RWPE1 (cell line): Measurements from ENCODE around the gene CAPN13.

ENCODE experiments used
- CTCF ChIA-PET: fragments of 350-600 bp; sonication (Branson Sonifier 250); formaldehyde crosslinking; extraction: SDS; loops from one replicate; lab custom pipeline; 2021; lab: Yijun Ruan, JAX
- POLR2A ChIA-PET: fragments of 400-600 bp; formaldehyde crosslinking; extraction: SDS; loops from one replicate; lab custom pipeline; 2020; ENCODE audit warnings: antibody characterized with exemption; ENCODE audit not compliant: low non-redundant PET; lab: Yijun Ruan, JAX
- DNase-seq: peaks from one replicate; pipeline ENCODE4 v3.0.0; 2012; ENCODE audit warnings: low spot score
- H3K27ac ChIP-seq: fragments of 450-650 bp; 2 replicates; pipeline ENCODE4 v1.5.1; 2017
- TF ChIP-seq, protein P1 (sequence below): fragments of 450-650 bp; conservative IDR thresholded peaks from 2 replicates; pipeline ENCODE4 v1.5.1; 2017; ENCODE audit warnings: low read depth, mild to moderate bottlenecking

CAPN13 gene

DNA sequence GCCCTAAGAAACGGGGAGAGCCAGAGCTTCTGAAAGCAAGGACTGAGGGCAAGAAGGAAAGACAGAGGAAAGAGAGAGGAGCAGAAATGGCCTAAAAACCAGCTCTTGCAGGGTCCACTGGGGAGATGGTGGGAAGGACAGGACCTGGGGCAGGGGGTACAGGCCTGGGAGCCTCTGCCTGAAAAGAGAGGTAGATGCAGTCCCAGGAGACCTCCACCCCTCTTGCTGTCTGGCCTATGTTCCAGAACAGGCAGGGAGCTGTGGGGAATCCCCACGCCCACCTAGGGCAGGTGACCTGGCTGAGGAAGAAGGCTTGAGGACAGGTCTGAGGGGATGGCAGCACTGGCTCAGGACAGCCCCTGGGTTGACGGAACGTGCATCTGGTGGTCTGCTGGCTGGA is 4.6 kb downstream of the CAPN13 start:
- no peak for DNase-seq
- H3K27ac ChIP-seq = no peak overlapping the region
- TF ChIP-seq, protein P1, sequence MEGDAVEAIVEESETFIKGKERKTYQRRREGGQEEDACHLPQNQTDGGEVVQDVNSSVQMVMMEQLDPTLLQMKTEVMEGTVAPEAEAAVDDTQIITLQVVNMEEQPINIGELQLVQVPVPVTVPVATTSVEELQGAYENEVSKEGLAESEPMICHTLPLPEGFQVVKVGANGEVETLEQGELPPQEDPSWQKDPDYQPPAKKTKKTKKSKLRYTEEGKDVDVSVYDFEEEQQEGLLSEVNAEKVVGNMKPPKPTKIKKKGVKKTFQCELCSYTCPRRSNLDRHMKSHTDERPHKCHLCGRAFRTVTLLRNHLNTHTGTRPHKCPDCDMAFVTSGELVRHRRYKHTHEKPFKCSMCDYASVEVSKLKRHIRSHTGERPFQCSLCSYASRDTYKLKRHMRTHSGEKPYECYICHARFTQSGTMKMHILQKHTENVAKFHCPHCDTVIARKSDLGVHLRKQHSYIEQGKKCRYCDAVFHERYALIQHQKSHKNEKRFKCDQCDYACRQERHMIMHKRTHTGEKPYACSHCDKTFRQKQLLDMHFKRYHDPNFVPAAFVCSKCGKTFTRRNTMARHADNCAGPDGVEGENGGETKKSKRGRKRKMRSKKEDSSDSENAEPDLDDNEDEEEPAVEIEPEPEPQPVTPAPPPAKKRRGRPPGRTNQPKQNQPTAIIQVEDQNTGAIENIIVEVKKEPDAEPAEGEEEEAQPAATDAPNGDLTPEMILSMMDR = no peak
- CTCF ChIA-PET = no interaction called here
- POLR2A ChIA-PET = no interaction called here

GRCh38 chr2:30801821-30802455 is 5.3 kb downstream of the CAPN13 start:
- H3K27ac ChIP-seq = no peak overlapping the region
- ChIA-PET CTCF (no interaction called here), POLR2A (no interaction called here)
- TF ChIP-seq, protein P1 = no peak
- no peak for DNase-seq

DNA sequence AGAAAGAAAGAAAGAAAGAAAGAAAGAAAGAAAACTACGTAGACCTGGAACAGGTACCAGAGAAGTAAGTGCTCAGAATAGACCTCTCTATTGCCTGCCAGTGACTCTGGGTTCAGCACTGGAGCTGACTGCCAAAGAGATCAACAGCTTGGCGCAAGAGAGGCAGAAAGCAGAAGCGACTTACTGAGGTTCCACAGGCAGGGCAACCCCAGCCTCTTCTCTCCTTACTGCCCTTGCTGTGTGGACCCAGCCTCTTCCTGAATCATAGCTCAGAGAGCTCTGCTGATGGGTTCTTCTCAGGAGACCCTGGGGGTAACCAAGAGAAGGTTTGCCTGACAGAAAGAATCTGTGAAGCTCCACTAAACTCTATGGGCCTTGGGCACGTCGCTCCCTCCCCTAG is 7.1 kb downstream of the CAPN13 start:
- no peak for DNase-seq
- ChIA-PET POLR2A (no interaction called here), CTCF (no interaction called here)
- TF ChIP-seq, protein P1 = no peak
- H3K27ac ChIP-seq = no peak overlapping the region

DNA sequence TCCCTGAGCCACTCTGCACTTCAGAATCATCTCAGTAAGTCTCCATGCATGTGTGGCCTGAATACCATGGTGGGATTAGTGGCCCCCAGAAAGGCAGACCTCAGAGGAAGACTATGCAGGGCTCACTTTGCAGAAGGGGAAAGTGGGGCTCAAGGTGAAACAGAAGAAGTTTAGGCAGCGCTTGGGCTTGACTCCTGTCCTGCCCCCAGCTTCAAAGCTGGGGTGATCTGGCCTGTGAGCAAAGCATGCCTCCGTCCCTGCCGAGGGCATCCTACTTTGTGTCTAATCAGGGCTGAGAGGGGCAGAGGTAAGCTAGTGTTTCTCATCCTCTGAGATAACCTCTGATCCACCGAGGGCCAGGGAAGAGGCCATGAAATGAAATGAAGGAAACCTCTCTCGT is 7.9 kb downstream of the CAPN13 start:
- TF ChIP-seq, protein P1 = no peak
- DNase-seq = no peak
- CTCF ChIA-PET = no interaction called here
- POLR2A ChIA-PET = no interaction called here
- H3K27ac ChIP-seq = no peak overlapping the region

- no peak overlapping the region for H3K27ac ChIP-seq
- TF ChIP-seq, protein P1 = no peak
- CTCF ChIA-PET = no interaction called here
- no peak for DNase-seq
- POLR2A ChIA-PET = no interaction called here
Measured at GRCh38 chr2:30798536-30798991, 8.7 kb downstream of the CAPN13 start.

DNA sequence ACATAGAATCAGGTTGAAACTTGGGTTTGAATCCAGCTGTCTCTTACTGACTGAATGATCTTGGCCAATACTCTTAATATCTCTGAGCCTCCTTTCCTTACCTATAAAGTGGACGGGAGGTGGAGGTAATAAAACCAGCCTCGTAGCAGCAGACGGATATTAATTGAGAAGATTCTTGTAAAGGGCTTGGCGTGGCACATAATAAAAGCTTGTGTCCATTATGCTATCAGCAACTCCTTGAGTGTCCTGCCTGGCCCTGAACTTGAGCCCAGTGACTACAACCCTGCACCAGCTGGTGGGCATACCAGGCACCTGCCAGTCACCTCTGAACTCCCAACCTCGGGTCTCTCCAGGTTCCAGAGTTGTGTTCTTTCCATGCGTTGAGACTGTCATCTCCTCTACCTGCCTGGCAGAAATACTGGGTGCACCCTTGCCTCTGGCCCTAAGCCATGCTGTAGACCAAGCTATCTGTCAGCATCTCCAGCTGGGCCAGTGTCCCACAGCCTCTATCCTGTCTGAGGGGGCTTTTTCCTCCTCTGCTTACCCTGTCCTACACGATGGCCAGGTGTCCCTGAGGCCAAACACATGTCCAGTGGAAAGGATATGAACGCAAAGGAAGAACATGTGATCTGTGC is 9.7 kb downstream of the CAPN13 start:
- TF ChIP-seq, protein P1 = no peak
- CTCF ChIA-PET = no interaction called here
- H3K27ac ChIP-seq = no peak overlapping the region
- no peak for DNase-seq
- POLR2A ChIA-PET = no interaction called here
